Activated naive CD8-positive, alpha-beta T cell treated with anti-CD3 and anti-CD28 coated beads, Interleukin-2, amount 10 ng/mL, durations not matched to agents 7 days and 5 days (primary cell): ENCODE results near the gene SKA3. TPM values are rescaled to one million over a fixed set of nuclear protein-coding genes. Genes with fewer than 3 reads are reported as not detected.
"Not testable (repeated sequence)": the region's sequence is repeated elsewhere in the genome, so short reads cannot be mapped to it uniquely, and the experiment has no call there.

Experiments
- ATAC-seq: fragments of 150-1000 bp; cut with Tn5 transposase; one replicate; pipeline ENCODE4 v1.10.0; 2021; ENCODE audit warnings: low read depth, moderate library complexity
- POLR2A ChIA-PET: fragments of 350-600 bp; sonication (Branson Sonifier 250); formaldehyde crosslinking; loops from one replicate; lab custom pipeline; 2021; ENCODE audit warnings: antibody characterized with exemption; lab: Charles Lee
- DNase-seq: peaks from one replicate; pipeline ENCODE4 v3.0.0; 2021
- H3K27ac Mint-ChIP-seq: one replicate; pipeline ENCODE4 v1.8.0; 2022; ENCODE audit warnings: mild to moderate bottlenecking, mixed read lengths
- H3K27me3 Mint-ChIP-seq: one replicate; pipeline ENCODE4 v1.8.0; 2022; ENCODE audit warnings: mild to moderate bottlenecking, moderate library complexity, mixed read lengths
- H3K36me3 Mint-ChIP-seq: one replicate; pipeline ENCODE4 v1.8.0; 2021; ENCODE audit warnings: mild to moderate bottlenecking, mixed read lengths
- H3K4me1 Mint-ChIP-seq: one replicate; pipeline ENCODE4 v1.8.0; 2021; ENCODE audit warnings: mixed read lengths
- H3K4me3 Mint-ChIP-seq: one replicate; pipeline ENCODE4 v1.8.0; 2022; ENCODE audit warnings: mild to moderate bottlenecking, moderate library complexity, mixed read lengths
- H3K9me3 Mint-ChIP-seq: one replicate; pipeline ENCODE4 v1.8.0; 2021; ENCODE audit warnings: mixed read lengths
- total RNA-seq, 2 experiments: library from RNA; stranded (reverse); gene quantifications; one replicate each; pipeline ENCODE4 v1.2.3, GENCODE V29; 2021

Gene SKA3
- total RNA-seq, 2 experiments from 2014 or later = 26.1 to 30.9 TPM

- Mint-ChIP-seq H3K4me1 (no peaks in the 10 kb centered on the region), H3K9me3 (no peaks in the 10 kb centered on the region), H3K27ac (no peak overlapping the region), H3K27me3 (no peaks in the 10 kb centered on the region), H3K36me3 (peaks cover 15% of the 10 kb centered on the region), H3K4me3 (no peak overlapping the region)
- POLR2A ChIA-PET = interaction anchor here (0.7 to 2.6 kb wide), 3 partner anchors 27 to 454 kb away, joined by 3 to 14 read pairs (median 3); partner anchors contain the start of genes MICU2, MRPL57 and SKA3
- no peak for ATAC-seq
- DNase-seq = no peak
These were observed 26.8 kb downstream of the SKA3 start for GRCh38 chr13:21149568-21149967.

- H3K27me3 Mint-ChIP-seq = no peaks in the 10 kb centered on the region
- no peak overlapping the region for H3K27ac Mint-ChIP-seq
- no peaks in the 10 kb centered on the region for H3K9me3 Mint-ChIP-seq
- ATAC-seq = no peak
- peaks cover 11% of the 10 kb centered on the region for H3K36me3 Mint-ChIP-seq
- POLR2A ChIA-PET = interaction anchor here (1.2 to 2.6 kb wide), 2 partner anchors 28 to 455 kb away, joined by 3 to 14 read pairs; partner anchors contain the start of genes MICU2, MRPL57 and SKA3
- DNase-seq = no peak
- H3K4me1 Mint-ChIP-seq = peaks cover 2% of the 10 kb centered on the region
- no peak overlapping the region for H3K4me3 Mint-ChIP-seq
These were observed 27.6 kb downstream of the SKA3 start for GRCh38 chr13:21148557-21149258.

GRCh38 chr13:21147827-21148226 is 28.5 kb downstream of the SKA3 start:
- no peak overlapping the region for H3K27ac Mint-ChIP-seq
- H3K36me3 Mint-ChIP-seq = peaks cover 15% of the 10 kb centered on the region
- no peaks in the 10 kb centered on the region for H3K27me3 Mint-ChIP-seq
- H3K4me1 Mint-ChIP-seq = peaks cover 9% of the 10 kb centered on the region
- POLR2A ChIA-PET = interaction anchor here (2.6 kb wide), 1 partner anchor 29 kb away, joined by 14 read pairs; the partner anchor contains the start of genes MRPL57 and SKA3
- no peak overlapping the region for H3K4me3 Mint-ChIP-seq
- DNase-seq (no peak), ATAC-seq (no peak)
- H3K9me3 Mint-ChIP-seq = no peaks in the 10 kb centered on the region

GRCh38 chr13:21142766-21143165 is 33.6 kb downstream of the SKA3 start:
- Mint-ChIP-seq H3K9me3 (no peaks in the 10 kb centered on the region), H3K27me3 (no peaks in the 10 kb centered on the region), H3K27ac (peak overlapping the region; percentile 15), H3K4me3 (peak overlapping the region; percentile 53), H3K36me3 (peaks cover 21% of the 10 kb centered on the region), H3K4me1 (peaks cover 24% of the 10 kb centered on the region)
- POLR2A ChIA-PET = no interaction called here
- ATAC-seq (no peak), DNase-seq (no peak)

GRCh38 chr13:21139374-21139773 is 37.0 kb downstream of the SKA3 start:
- Mint-ChIP-seq H3K27me3 (peaks cover 13% of the 10 kb centered on the region), H3K9me3 (no peaks in the 10 kb centered on the region), H3K27ac (peak overlapping the region; percentile 100), H3K36me3 (peaks cover 15% of the 10 kb centered on the region), H3K4me1 (peaks cover 24% of the 10 kb centered on the region), H3K4me3 (peak overlapping the region; percentile 99)
- DNase-seq = no peak
- no peak for ATAC-seq
- POLR2A ChIA-PET = no interaction called here

- H3K4me3 Mint-ChIP-seq = peak overlapping the region; percentile 63
- peaks cover 20% of the 10 kb centered on the region for H3K4me1 Mint-ChIP-seq
- peaks cover 12% of the 10 kb centered on the region for H3K36me3 Mint-ChIP-seq
- peaks cover 15% of the 10 kb centered on the region for H3K27me3 Mint-ChIP-seq
- ATAC-seq (no peak), DNase-seq (no peak)
- no peaks in the 10 kb centered on the region for H3K9me3 Mint-ChIP-seq
- H3K27ac Mint-ChIP-seq = peak overlapping the region; percentile 61
- POLR2A ChIA-PET = interaction anchor here (0.7 kb wide), 1 partner anchor 172 kb away, joined by 4 read pairs; no protein-coding TSS in a partner anchor
These were observed 37.8 kb downstream of the SKA3 start for GRCh38 chr13:21138561-21138960.

- peaks cover 13% of the 10 kb centered on the region for H3K4me1 Mint-ChIP-seq
- peaks cover 7% of the 10 kb centered on the region for H3K36me3 Mint-ChIP-seq
- POLR2A ChIA-PET = interaction anchor here (0.8 kb wide), 1 partner anchor 27 kb away, joined by 3 read pairs; no protein-coding TSS in a partner anchor
- peaks cover 23% of the 10 kb centered on the region for H3K27me3 Mint-ChIP-seq
- no peak overlapping the region for H3K4me3 Mint-ChIP-seq
- no peak for ATAC-seq
- H3K27ac Mint-ChIP-seq = no peak overlapping the region
- no peak for DNase-seq
- H3K9me3 Mint-ChIP-seq = no peaks in the 10 kb centered on the region
These were observed 38.7 kb downstream of the SKA3 start for GRCh38 chr13:21137696-21138095.

GRCh38 chr13:21135833-21136232 is 40.5 kb downstream of the SKA3 start:
- POLR2A ChIA-PET, H3K4me3 Mint-ChIP-seq, H3K36me3 Mint-ChIP-seq, ATAC-seq, DNase-seq, H3K27ac Mint-ChIP-seq, H3K9me3 Mint-ChIP-seq, H3K4me1 Mint-ChIP-seq: not testable (repeated sequence)
- peaks cover 25% of the 10 kb centered on the region for H3K27me3 Mint-ChIP-seq

- POLR2A ChIA-PET = interaction anchor here (1.1 kb wide), 1 partner anchor 41 kb away, joined by 3 read pairs; the partner anchor contains the start of gene SKA3
- H3K9me3 Mint-ChIP-seq = no peaks in the 10 kb centered on the region
- peaks cover 25% of the 10 kb centered on the region for H3K27me3 Mint-ChIP-seq
- H3K36me3 Mint-ChIP-seq = no peaks in the 10 kb centered on the region
- H3K4me1 Mint-ChIP-seq = peaks cover 3% of the 10 kb centered on the region
- DNase-seq = no peak
- ATAC-seq = no peak
- H3K4me3 Mint-ChIP-seq = no peak overlapping the region
- no peak overlapping the region for H3K27ac Mint-ChIP-seq
These were observed 41.9 kb downstream of the SKA3 start for GRCh38 chr13:21134475-21134874.

GRCh38 chr13:21133077-21133476 is 43.3 kb downstream of the SKA3 start:
- Mint-ChIP-seq H3K4me1 (no peaks in the 10 kb centered on the region), H3K36me3 (no peaks in the 10 kb centered on the region), H3K27me3 (peaks cover 25% of the 10 kb centered on the region), H3K9me3 (no peaks in the 10 kb centered on the region), H3K4me3 (no peak overlapping the region), H3K27ac (no peak overlapping the region)
- DNase-seq (no peak), ATAC-seq (no peak)
- POLR2A ChIA-PET = no interaction called here

- POLR2A ChIA-PET = interaction anchor here (1.9 kb wide), 1 partner anchor 46 kb away, joined by 8 read pairs; the partner anchor contains the start of genes MRPL57 and SKA3
- no peak for ATAC-seq
- Mint-ChIP-seq H3K27ac (no peak overlapping the region), H3K4me3 (no peak overlapping the region), H3K36me3 (no peaks in the 10 kb centered on the region), H3K4me1 (no peaks in the 10 kb centered on the region), H3K9me3 (no peaks in the 10 kb centered on the region), H3K27me3 (peaks cover 16% of the 10 kb centered on the region)
- no peak for DNase-seq
These were observed 46.2 kb downstream of the SKA3 start for GRCh38 chr13:21130116-21130515.

- no peaks in the 10 kb centered on the region for H3K27me3 Mint-ChIP-seq
- H3K9me3 Mint-ChIP-seq = no peaks in the 10 kb centered on the region
- ATAC-seq = no peak
- DNase-seq = no peak
- no peaks in the 10 kb centered on the region for H3K4me1 Mint-ChIP-seq
- H3K36me3 Mint-ChIP-seq = no peaks in the 10 kb centered on the region
- no peak overlapping the region for H3K27ac Mint-ChIP-seq
- POLR2A ChIA-PET = no interaction called here
- no peak overlapping the region for H3K4me3 Mint-ChIP-seq
These were observed 51.5 kb downstream of the SKA3 start for GRCh38 chr13:21124852-21125251.

GRCh38 chr13:21123956-21124355 is 52.4 kb downstream of the SKA3 start:
- Mint-ChIP-seq H3K9me3 (no peaks in the 10 kb centered on the region), H3K27ac (no peak overlapping the region), H3K4me1 (no peaks in the 10 kb centered on the region), H3K4me3 (no peak overlapping the region), H3K27me3 (no peaks in the 10 kb centered on the region), H3K36me3 (no peaks in the 10 kb centered on the region)
- ATAC-seq (no peak), DNase-seq (no peak)
- POLR2A ChIA-PET = no interaction called here

GRCh38 chr13:21121616-21122015 is 54.7 kb downstream of the SKA3 start:
- H3K27ac Mint-ChIP-seq = no peak overlapping the region
- POLR2A ChIA-PET = no interaction called here
- DNase-seq = no peak
- H3K4me3 Mint-ChIP-seq = no peak overlapping the region
- H3K27me3 Mint-ChIP-seq = no peaks in the 10 kb centered on the region
- no peaks in the 10 kb centered on the region for H3K36me3 Mint-ChIP-seq
- ATAC-seq = no peak
- no peaks in the 10 kb centered on the region for H3K4me1 Mint-ChIP-seq
- no peaks in the 10 kb centered on the region for H3K9me3 Mint-ChIP-seq
